B cell (primary cell): Measurements from ENCODE around the gene WASF1. TPM values are rescaled to one million over a fixed set of nuclear protein-coding genes. Genes with fewer than 3 reads are reported as not detected.

Source experiments
- ATAC-seq: fragments of 200-7000 bp; cut with Tn5 transposase; one replicate; pipeline ENCODE4 v1.10.0; 2021; ENCODE audit warnings: low read depth, mild to moderate bottlenecking, moderate number of reproducible peaks, moderate library complexity
- CTCF ChIA-PET: fragments of 350-600 bp; sonication (Branson Sonifier 250); formaldehyde crosslinking; loops from one replicate; lab custom pipeline; 2021; ENCODE audit warnings: antibody characterized with exemption, inconsistent platforms; lab: Charles Lee
- POLR2A ChIA-PET: fragments of 350-600 bp; sonication (Branson Sonifier 250); formaldehyde crosslinking; loops from one replicate; lab custom pipeline; 2021; ENCODE audit warnings: antibody characterized with exemption; lab: Charles Lee
- DNase-seq: peaks from one replicate; pipeline ENCODE4 v3.0.0; 2013
- H2AFZ ChIP-seq: 2 replicates; pipeline ENCODE4 v1.6.1; 2012; ENCODE audit warnings: mild to moderate bottlenecking, low read depth, low read length; ENCODE audit not compliant: insufficient read depth, poor library complexity, severe bottlenecking
- H3K27ac ChIP-seq, 2 donors: 1 replicate in 1 of 2; 2 replicates in 1 of 2; pipeline ENCODE4 v1.5.1; 2012 to 2013; ENCODE audit warnings: low read length in 2 of 2, mild to moderate bottlenecking in 2 of 2, moderate library complexity in 1 of 2
- H3K27me3 ChIP-seq, 4 experiments: fragments of 200-600 bp in 1 of 4; sonication (generic) in 1 of 4; replicated peaks in 1 of 4; 1 replicate in 2 of 4; 2 replicates in 2 of 4; pipeline versions ENCODE4 v1.6.1 to v1.7.0; 2013 to 2016; ENCODE audit warnings: low read length in 3 of 4, mild to moderate bottlenecking in 2 of 4, mixed read lengths in 1 of 4, moderate library complexity in 1 of 4; ENCODE audit not compliant: insufficient read depth in 4 of 4, control insufficient read depth in 3 of 4; ENCODE audit errors: control extremely low read depth in 1 of 4
- H3K36me3 ChIP-seq, 2 experiments: replicated peaks in 1 of 2; 1 replicate in 1 of 2; 2 replicates in 1 of 2; pipeline versions ENCODE4 v1.6.1 to v1.7.1; 2013; ENCODE audit warnings: low read length in 1 of 2; ENCODE audit not compliant: insufficient read depth in 2 of 2, control insufficient read depth in 1 of 2; ENCODE audit errors: control extremely low read depth in 1 of 2, extremely low read depth in 1 of 2
- H3K4me1 ChIP-seq, 2 donors: fragments of 200-600 bp in 1 of 2; sonication (generic) in 1 of 2; 1 replicate in 1 of 2; 2 replicates in 1 of 2; pipeline versions ENCODE4 v1.5.1 to v1.6.1; 2013 to 2017; ENCODE audit warnings: low read length in 2 of 2; ENCODE audit not compliant: control insufficient read depth in 2 of 2, insufficient read depth in 2 of 2
- H3K4me2 ChIP-seq: replicated peaks from 2 replicates; pipeline ENCODE3; 2012; ENCODE audit warnings: mild to moderate bottlenecking, low read depth, low read length; ENCODE audit not compliant: poor library complexity, severe bottlenecking
- H3K4me3 ChIP-seq, 5 experiments: fragments of 200-600 bp in 1 of 5; sonication (generic) in 1 of 5; 1 replicate in 3 of 5; 2 replicates in 2 of 5; pipeline versions ENCODE4 v1.5.1 to v1.7.0; 2011 to 2016; ENCODE audit warnings: low read length in 4 of 5, mild to moderate bottlenecking in 4 of 5, low read depth in 2 of 5, control low read depth in 1 of 5, moderate library complexity in 1 of 5; ENCODE audit not compliant: insufficient read depth in 1 of 5; ENCODE audit errors: control extremely low read depth in 1 of 5, extremely low read depth in 1 of 5
- H3K79me2 ChIP-seq: fragments of 200-600 bp; sonication (generic); one replicate; pipeline ENCODE4 v1.6.0; 2016; ENCODE audit warnings: low read length; ENCODE audit not compliant: control insufficient read depth, insufficient read depth
- H3K9ac ChIP-seq: fragments of 200-600 bp; sonication (generic); 2 replicates; pipeline ENCODE4 v1.6.1; 2017; ENCODE audit warnings: mild to moderate bottlenecking, low read length, moderate library complexity
- H3K9me3 ChIP-seq, 3 donors: one replicate each; pipeline versions ENCODE4 v1.6.1 to v1.7.1; 2013; ENCODE audit warnings: low read length in 2 of 3; ENCODE audit not compliant: control insufficient read depth in 2 of 3, insufficient read depth in 1 of 3; ENCODE audit errors: control extremely low read depth in 1 of 3
- H4K20me1 ChIP-seq: 2 replicates; pipeline ENCODE4 v1.6.0; 2012; ENCODE audit warnings: mild to moderate bottlenecking, low read length; ENCODE audit not compliant: insufficient read depth, control insufficient read depth, poor library complexity, severe bottlenecking
- H3K27ac Mint-ChIP-seq: one replicate; pipeline ENCODE4 v1.8.0; 2021; ENCODE audit warnings: mixed read lengths
- H3K27me3 Mint-ChIP-seq: one replicate; pipeline ENCODE4 v1.8.0; 2021; ENCODE audit warnings: mixed read lengths
- H3K4me1 Mint-ChIP-seq: one replicate; pipeline ENCODE4 v1.8.0; 2021; ENCODE audit warnings: mixed read lengths
- H3K4me3 Mint-ChIP-seq: one replicate; pipeline ENCODE4 v1.8.0; 2021; ENCODE audit warnings: mixed read lengths
- H3K9me3 Mint-ChIP-seq: one replicate; pipeline ENCODE4 v1.8.0; 2022; ENCODE audit warnings: mixed read lengths; ENCODE audit not compliant: insufficient read depth
- EZH2 ChIP-seq: IDR thresholded peaks from 2 replicates; pipeline ENCODE4 v1.6.1; 2012; ENCODE audit warnings: borderline replicate concordance, low read depth, mild to moderate bottlenecking, moderate library complexity, low read length; ENCODE audit not compliant: insufficient read depth, poor library complexity, severe bottlenecking
- WGBS: methylation state at CpG from one replicate; pipeline ENCODE4 v1.1.5; 2013; ENCODE audit warnings: missing lambda C conversion rate; ENCODE audit not compliant: insufficient coverage; 5-methylcytosine and 5-hydroxymethylcytosine counted together
- intact Hi-C: fragments of 100-400 bp; cut with micrococcal nuclease; formaldehyde crosslinking; loops from one replicate; pipeline ENCODE4 v1.10.0; 2022
- polyA plus RNA-seq: library from polyadenylated mRNA; depleted of rRNA; stranded (reverse); fragments of >200 nt; gene quantifications from 2 replicates; pipeline ENCODE4 v1.2.3, GENCODE V29; 2012
- total RNA-seq, 2 donors: library from RNA; stranded (reverse); fragments of 120-200 nt in 1 of 2; gene quantifications; 1 replicate in 1 of 2; 2 replicates in 1 of 2; pipeline versions ENCODE4 v1.2.3 to v1.2.4, GENCODE V29; 2013 to 2022
- TF ChIP-seq, protein P1 (sequence below): fragments of 200-600 bp; IDR thresholded peaks from one replicate; pipeline ENCODE4 v1.8.0; 2022; ENCODE audit warnings: antibody characterized with exemption, mild to moderate bottlenecking

The WASF1 gene
- total and polyA plus RNA-seq, 2 donors (not counting 1 experiment from before 2014, with no cell fraction given), result 8.6 to 10.8 TPM

DNA sequence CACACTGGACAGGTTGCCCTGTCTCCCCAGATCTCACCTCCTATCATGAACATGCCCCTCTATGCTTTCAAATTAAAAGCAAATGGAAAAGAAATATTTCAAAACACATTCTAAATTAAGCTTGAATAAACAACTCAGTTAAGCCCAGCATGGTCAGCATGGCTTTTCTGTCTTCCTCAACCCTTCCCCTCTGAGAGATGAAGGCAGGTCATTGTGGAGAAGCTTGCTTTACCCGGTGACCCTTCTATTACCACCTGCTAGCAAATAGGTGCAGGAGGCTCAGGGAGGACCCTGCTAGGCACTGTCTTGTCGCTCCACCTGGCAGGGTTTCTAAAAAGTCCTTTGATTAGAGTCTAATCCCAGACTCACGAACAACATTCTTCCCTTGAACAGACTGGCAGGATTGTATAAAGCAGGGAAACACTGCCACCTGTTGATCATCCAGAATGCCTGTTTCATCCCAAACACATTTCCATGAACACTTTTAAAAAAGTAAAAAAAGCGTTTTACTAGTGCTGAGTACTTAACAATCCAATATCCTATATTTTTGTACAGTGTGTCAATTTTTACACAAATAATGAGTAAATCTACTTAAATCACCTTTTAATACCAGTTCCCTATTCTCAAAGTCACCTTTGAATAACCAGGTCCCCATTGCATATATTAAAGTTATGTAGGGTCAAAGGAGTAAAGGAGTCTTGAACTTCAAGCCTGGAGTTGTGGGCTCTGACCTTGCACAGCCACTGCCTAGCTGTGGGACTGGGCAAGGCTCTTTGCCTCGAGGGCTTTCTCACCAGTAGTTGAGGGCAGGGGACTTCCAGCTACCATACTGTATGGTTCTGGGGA, 125.9 kb downstream of the WASF1 start:
- Histone ChIP-seq H4K20me1 (no peaks in the 10 kb centered on the region), H3K4me2 (peak overlapping the region; percentile 7), H3K9me3 (no peaks in the 10 kb centered on the region), H3K27ac (no peak overlapping the region), H3K4me3 (no peak overlapping the region), H3K36me3 (no peaks in the 10 kb centered on the region), H3K9ac (no peak overlapping the region), H2AFZ (peak overlapping the region; percentile 62), H3K4me1 (peaks cover 0 to 3% of the 10 kb centered on the region in 2 donors), H3K79me2 (no peaks in the 10 kb centered on the region), H3K27me3 (no peaks in the 10 kb centered on the region)
- H3K27ac Mint-ChIP-seq, result no peak overlapping the region
- no peaks in the 10 kb centered on the region for H3K9me3 Mint-ChIP-seq
- H3K27me3 Mint-ChIP-seq, result peaks cover 7% of the 10 kb centered on the region
- H3K4me3 Mint-ChIP-seq, result no peak overlapping the region
- 17% methylated on average over 3 of the region's 5 CpGs for WGBS
- DNase-seq, result peak; percentile 53
- TF ChIP-seq EZH2, result no peak
- TF ChIP-seq, protein P1, sequence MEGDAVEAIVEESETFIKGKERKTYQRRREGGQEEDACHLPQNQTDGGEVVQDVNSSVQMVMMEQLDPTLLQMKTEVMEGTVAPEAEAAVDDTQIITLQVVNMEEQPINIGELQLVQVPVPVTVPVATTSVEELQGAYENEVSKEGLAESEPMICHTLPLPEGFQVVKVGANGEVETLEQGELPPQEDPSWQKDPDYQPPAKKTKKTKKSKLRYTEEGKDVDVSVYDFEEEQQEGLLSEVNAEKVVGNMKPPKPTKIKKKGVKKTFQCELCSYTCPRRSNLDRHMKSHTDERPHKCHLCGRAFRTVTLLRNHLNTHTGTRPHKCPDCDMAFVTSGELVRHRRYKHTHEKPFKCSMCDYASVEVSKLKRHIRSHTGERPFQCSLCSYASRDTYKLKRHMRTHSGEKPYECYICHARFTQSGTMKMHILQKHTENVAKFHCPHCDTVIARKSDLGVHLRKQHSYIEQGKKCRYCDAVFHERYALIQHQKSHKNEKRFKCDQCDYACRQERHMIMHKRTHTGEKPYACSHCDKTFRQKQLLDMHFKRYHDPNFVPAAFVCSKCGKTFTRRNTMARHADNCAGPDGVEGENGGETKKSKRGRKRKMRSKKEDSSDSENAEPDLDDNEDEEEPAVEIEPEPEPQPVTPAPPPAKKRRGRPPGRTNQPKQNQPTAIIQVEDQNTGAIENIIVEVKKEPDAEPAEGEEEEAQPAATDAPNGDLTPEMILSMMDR, result peak; percentile 57
- H3K4me1 Mint-ChIP-seq, result no peaks in the 10 kb centered on the region
- CTCF ChIA-PET, result interaction anchor here (0.6 to 5.6 kb wide), 17 partner anchors 10 to 866 kb away, joined by 3 to 37 read pairs (median 4); partner anchors contain the start of genes AK9, CD164 and FIG4
- intact Hi-C loops, result loop anchor here (1.0 to 10.0 kb wide), 5 partner anchors 14 to 865 kb away; partner anchors contain the start of gene WASF1
- no peak for ATAC-seq
- POLR2A ChIA-PET, result no interaction called here

DNA sequence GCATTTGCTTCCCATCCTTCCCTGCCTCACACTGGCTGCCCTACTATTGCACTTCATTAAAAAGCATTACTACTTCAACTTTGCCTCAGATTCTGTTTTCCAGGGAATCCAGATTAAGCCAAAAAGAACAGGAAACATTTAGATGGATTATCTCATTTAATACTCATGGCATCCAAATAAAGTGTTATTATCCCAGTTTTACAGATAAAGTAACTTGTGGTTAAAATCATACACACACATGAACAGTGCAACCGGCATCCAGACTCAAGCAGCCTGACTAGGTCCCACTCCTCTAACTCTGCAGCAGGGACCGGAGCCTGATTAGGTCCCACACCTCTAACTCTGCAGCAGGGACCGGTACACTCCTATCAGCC, 129.0 kb downstream of the WASF1 start:
- peaks cover 7% of the 10 kb centered on the region for H3K27me3 Mint-ChIP-seq
- POLR2A ChIA-PET, result no interaction called here

More for the DNA sequence above, 129.0 kb downstream of the WASF1 start:
- TF ChIP-seq, protein P1, result no peak
- no peak for TF ChIP-seq EZH2
- CTCF ChIA-PET, result interaction anchor here (1.1 to 3.1 kb wide), 2 partner anchors 11 to 342 kb away, joined by 3 to 28 read pairs; no protein-coding TSS in a partner anchor
- no peaks in the 10 kb centered on the region for H4K20me1 ChIP-seq
- Mint-ChIP-seq H3K4me1 (no peaks in the 10 kb centered on the region), H3K4me3 (no peak overlapping the region), H3K9me3 (no peaks in the 10 kb centered on the region), H3K27ac (no peak overlapping the region)
- DNase-seq (no peak), ATAC-seq (no peak)
- no peaks in the 10 kb centered on the region for H3K79me2 ChIP-seq
- no peak overlapping the region for H2AFZ ChIP-seq
- H3K4me2 ChIP-seq, result no peak overlapping the region
- H3K4me1 ChIP-seq, result peaks cover 0 to 3% of the 10 kb centered on the region in 2 donors
- WGBS, result 100% methylated on average over 2 of the region's 3 CpGs
- no peak overlapping the region for H3K27ac ChIP-seq
- intact Hi-C loops, result loop anchor here (10.0 kb wide), 1 partner anchor 124 kb away; the partner anchor contains the start of gene WASF1
- no peak overlapping the region for H3K9ac ChIP-seq
- no peaks in the 10 kb centered on the region for H3K36me3 ChIP-seq
- no peak overlapping the region for H3K4me3 ChIP-seq
- H3K27me3 ChIP-seq, result no peaks in the 10 kb centered on the region
- H3K9me3 ChIP-seq, result peaks cover 0 to 3% (median 0%) of the 10 kb centered on the region in 3 donors
